Measurements from ENCODE around the gene SLC22A16. TPM values are rescaled to one million over a fixed set of nuclear protein-coding genes. Genes with fewer than 3 reads are reported as not detected.
"Not testable (repeated sequence)": the region's sequence is repeated elsewhere in the genome, so short reads cannot be mapped to it uniquely, and the experiment has no call there.

SLC22A16 gene
- total RNA-seq, 3 donors from 2014 or later (not counting 1 experiment from before 2014, with no cell fraction given) = not detected

DNA sequence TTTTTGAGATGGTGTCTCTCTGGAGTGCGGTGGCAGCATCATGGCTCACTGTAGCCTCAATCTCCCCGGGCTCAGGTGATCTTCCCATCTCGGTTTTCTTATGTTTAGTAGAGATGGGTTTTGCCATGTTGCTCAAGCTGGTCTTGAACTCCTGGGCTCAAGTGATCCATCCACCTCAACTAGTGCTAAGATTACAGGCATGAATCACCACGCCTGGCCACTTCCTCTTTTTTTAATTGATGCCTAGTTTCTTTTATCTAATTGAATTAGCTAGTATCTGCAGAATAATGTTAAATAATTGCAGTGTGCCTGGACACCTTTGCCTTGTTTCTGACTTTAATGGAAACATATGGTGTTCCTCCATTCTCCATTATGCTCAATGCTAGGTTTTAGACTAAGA lies 38.4 kb upstream of the SLC22A16 start:
- no peak for ATAC-seq
- 88% methylated on average over 3 of the region's 4 CpGs for WGBS (ENCODE audit: insufficient coverage)
- Histone ChIP-seq H3K36me3 (ENCODE audit: control insufficient read depth, insufficient read depth, low read length) (no peaks in the 10 kb centered on the region), H3K4me3 (ENCODE audit: low read length) (no peak overlapping the region), H3K9me3 (ENCODE audit: control insufficient read depth, insufficient read depth, low read length) (no peaks in the 10 kb centered on the region), H3K4me1 (ENCODE audit: control insufficient read depth, insufficient read depth, low read length) (no peaks in the 10 kb centered on the region), H3K27me3 (ENCODE audit: control insufficient read depth, insufficient read depth, low read length) (no peaks in the 10 kb centered on the region), H3K27ac (ENCODE audit: low read length) (no peak overlapping the region)
- no peaks in the 10 kb centered on the region for H3K36me3 Mint-ChIP-seq
- H3K4me1 Mint-ChIP-seq = no peaks in the 10 kb centered on the region
- intact Hi-C loops (cut with micrococcal nuclease) = no loop called here
- no peaks in the 10 kb centered on the region for H3K9me3 Mint-ChIP-seq
- H3K27me3 Mint-ChIP-seq (ENCODE audit: low read depth in 2 of 2) = peaks cover 0 to 5% of the 10 kb centered on the region in 2 donors
- no peak overlapping the region for H3K27ac Mint-ChIP-seq
- TF ChIP-seq CTCF (IDR thresholded peaks at IDR 0.05) = no peak
- DNase-seq = no peak
- H3K4me3 Mint-ChIP-seq = no peak overlapping the region

DNA sequence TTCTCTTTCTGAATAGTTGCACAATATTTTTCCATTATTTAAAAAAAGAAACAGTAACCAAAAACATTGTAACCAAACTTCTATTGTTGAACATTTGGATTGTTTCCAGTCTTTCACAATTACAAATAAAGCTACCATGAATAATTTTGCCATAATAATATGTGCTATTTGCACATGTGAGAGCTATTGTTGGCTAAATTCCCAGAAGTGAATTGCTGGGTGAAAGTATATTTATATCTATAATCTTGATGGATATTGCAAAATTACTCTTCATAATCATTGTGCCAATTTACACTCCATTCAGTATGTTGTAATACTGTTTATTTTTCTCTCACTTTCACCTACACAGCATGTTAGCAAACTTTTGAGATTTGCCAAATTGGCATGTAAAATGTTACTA lies 36.6 kb upstream of the SLC22A16 start:
- H3K27me3 Mint-ChIP-seq (ENCODE audit: low read depth in 2 of 2) = peaks cover 7 to 9% of the 10 kb centered on the region in 2 donors
- no peaks in the 10 kb centered on the region for H3K36me3 ChIP-seq (ENCODE audit: control insufficient read depth, insufficient read depth, low read length)
- no peaks in the 10 kb centered on the region for H3K27me3 ChIP-seq (ENCODE audit: control insufficient read depth, insufficient read depth, low read length)
- no peak for TF ChIP-seq CTCF (IDR thresholded peaks at IDR 0.05)
- no peaks in the 10 kb centered on the region for H3K9me3 ChIP-seq (ENCODE audit: control insufficient read depth, insufficient read depth, low read length)
- no peak overlapping the region for H3K27ac Mint-ChIP-seq
- no peaks in the 10 kb centered on the region for H3K4me1 ChIP-seq (ENCODE audit: control insufficient read depth, insufficient read depth, low read length)
- ATAC-seq = no peak
- intact Hi-C loops (cut with micrococcal nuclease) = no loop called here
- no peak overlapping the region for H3K27ac ChIP-seq (ENCODE audit: low read length)
- no peak overlapping the region for H3K4me3 Mint-ChIP-seq
- no peaks in the 10 kb centered on the region for H3K36me3 Mint-ChIP-seq
- no peak for DNase-seq
- no peak overlapping the region for H3K4me3 ChIP-seq (ENCODE audit: low read length)
- no peaks in the 10 kb centered on the region for H3K4me1 Mint-ChIP-seq
- no peaks in the 10 kb centered on the region for H3K9me3 Mint-ChIP-seq

GRCh38 chr6:110512549-110512948 lies 36.1 kb upstream of the SLC22A16 start:
- H3K9me3 ChIP-seq (ENCODE audit: control insufficient read depth, insufficient read depth, low read length); H3K9me3 Mint-ChIP-seq; H3K36me3 ChIP-seq (ENCODE audit: control insufficient read depth, insufficient read depth, low read length); H3K27ac ChIP-seq (ENCODE audit: low read length); H3K4me1 Mint-ChIP-seq; DNase-seq; H3K36me3 Mint-ChIP-seq; H3K4me3 Mint-ChIP-seq; intact Hi-C loops (cut with micrococcal nuclease); H3K27ac Mint-ChIP-seq; H3K27me3 Mint-ChIP-seq (ENCODE audit: low read depth in 2 of 2); H3K27me3 ChIP-seq (ENCODE audit: control insufficient read depth, insufficient read depth, low read length); H3K4me3 ChIP-seq (ENCODE audit: low read length); ATAC-seq; H3K4me1 ChIP-seq (ENCODE audit: control insufficient read depth, insufficient read depth, low read length): not testable (repeated sequence)

DNA sequence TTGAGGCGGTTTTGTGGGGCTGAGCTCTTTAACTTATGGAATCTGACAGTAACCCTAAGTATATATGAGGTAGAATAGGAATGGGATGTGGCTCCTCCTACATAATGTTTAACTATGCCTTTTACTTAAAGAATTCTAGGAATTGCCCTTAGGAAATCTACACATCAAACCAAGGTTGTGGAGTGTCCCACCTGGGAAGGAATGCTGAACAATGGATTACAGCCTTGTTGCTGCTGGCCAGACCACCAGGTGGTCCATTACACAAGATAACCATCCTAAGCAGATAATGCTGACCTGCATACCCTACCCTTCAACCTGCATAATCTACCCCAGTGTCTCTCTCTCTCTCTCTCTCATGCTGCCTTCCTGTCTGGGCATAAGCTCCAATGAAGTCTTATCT lies 35.0 kb upstream of the SLC22A16 start:
- no peak for TF ChIP-seq CTCF (IDR thresholded peaks at IDR 0.05)

More for the DNA sequence above, 35.0 kb upstream of the SLC22A16 start:
- H3K4me3 Mint-ChIP-seq = no peak overlapping the region
- no peak overlapping the region for H3K4me3 ChIP-seq (ENCODE audit: low read length)
- no peak for DNase-seq
- no peaks in the 10 kb centered on the region for H3K9me3 Mint-ChIP-seq
- WGBS (ENCODE audit: insufficient coverage) = 67% methylated on average over 1 of the region's 1 CpG
- no peaks in the 10 kb centered on the region for H3K36me3 ChIP-seq (ENCODE audit: control insufficient read depth, insufficient read depth, low read length)
- no peak for ATAC-seq
- H3K4me1 ChIP-seq (ENCODE audit: control insufficient read depth, insufficient read depth, low read length) = no peaks in the 10 kb centered on the region
- no peaks in the 10 kb centered on the region for H3K27me3 ChIP-seq (ENCODE audit: control insufficient read depth, insufficient read depth, low read length)
- no peak overlapping the region for H3K27ac Mint-ChIP-seq
- intact Hi-C loops (cut with micrococcal nuclease) = no loop called here
- H3K4me1 Mint-ChIP-seq = no peaks in the 10 kb centered on the region
- H3K27me3 Mint-ChIP-seq (ENCODE audit: low read depth in 2 of 2) = peaks cover 7 to 9% of the 10 kb centered on the region in 2 donors
- H3K9me3 ChIP-seq (ENCODE audit: control insufficient read depth, insufficient read depth, low read length) = no peaks in the 10 kb centered on the region
- no peaks in the 10 kb centered on the region for H3K36me3 Mint-ChIP-seq
- no peak overlapping the region for H3K27ac ChIP-seq (ENCODE audit: low read length)

Measured in natural killer cell (primary cell).